SK-N-SH (cell line): ENCODE results near the gene AGBL5. TPM values are rescaled to one million over a fixed set of nuclear protein-coding genes. Genes with fewer than 3 reads are reported as not detected.

Experiments
- CTCF ChIA-PET: fragments of 300-600, 350-600 bp; formaldehyde crosslinking; extraction: SDS; loops from one replicate; lab custom pipeline; 2021; lab: Yijun Ruan, JAX
- POLR2A ChIA-PET: fragments of 350-600 bp; sonication (Branson Sonifier 250); formaldehyde crosslinking; extraction: SDS; loops from one replicate; lab custom pipeline; 2020; ENCODE audit warnings: antibody characterized with exemption, inconsistent platforms; lab: Yijun Ruan, JAX
- DNase-seq: peaks from one replicate; pipeline ENCODE4 v3.0.0; 2012
- H2AFZ ChIP-seq: fragments of 200-600 bp; sonication (generic); 2 replicates; pipeline ENCODE4 v1.8.1; 2016; ENCODE audit warnings: antibody characterized with exemption, mild to moderate bottlenecking, low read depth
- H3F3A ChIP-seq: fragments of 200-600 bp; sonication (generic); replicated peaks from 2 replicates; pipeline ENCODE3; 2016; ENCODE audit warnings: antibody characterized with exemption, mild to moderate bottlenecking; ENCODE audit not compliant: insufficient read depth
- H3K27ac ChIP-seq, 2 experiments: fragments of 200-500 bp in 1 of 2; fragments of 200-600 bp in 1 of 2; sonication (Bioruptor generic) in 1 of 2; sonication (generic), shearing (Covaris generic) in 1 of 2; 2 replicates each; pipeline versions ENCODE4 v1.5.1 to v1.6.1; 2014 to 2016; ENCODE audit warnings: low read depth in 2 of 2, inconsistent platforms in 1 of 2, low read length in 1 of 2, mild to moderate bottlenecking in 1 of 2, mixed read lengths in 1 of 2
- H3K27me3 ChIP-seq: fragments of 200-600 bp; sonication (generic), shearing (Covaris generic); 2 replicates; pipeline ENCODE4 v1.6.1; 2016; ENCODE audit warnings: mixed run types; ENCODE audit not compliant: insufficient read depth
- H3K36me3 ChIP-seq, 2 experiments: fragments of 200-500 bp in 1 of 2; fragments of 200-600 bp in 1 of 2; sonication (Bioruptor generic) in 1 of 2; sonication (generic) in 1 of 2; replicated peaks in 1 of 2; 2 replicates each; pipeline versions ENCODE3 to v1.5.1; 2014 to 2016; ENCODE audit warnings: low read length in 1 of 2, mild to moderate bottlenecking in 1 of 2; ENCODE audit not compliant: insufficient read depth in 2 of 2, control insufficient read depth in 1 of 2
- H3K4me1 ChIP-seq, 2 experiments: fragments of 200-500 bp in 1 of 2; fragments of 200-600 bp in 1 of 2; sonication (Bioruptor generic) in 1 of 2; sonication (generic), shearing (Covaris generic) in 1 of 2; 2 replicates each; pipeline versions ENCODE4 v1.5.1 to v1.6.1; 2014 to 2016; ENCODE audit warnings: low read depth in 1 of 2, low read length in 1 of 2, mixed run types in 1 of 2; ENCODE audit not compliant: insufficient read depth in 2 of 2, control insufficient read depth in 1 of 2
- H3K4me2 ChIP-seq: fragments of 200-600 bp; sonication (generic), shearing (Covaris generic); 2 replicates; pipeline ENCODE4 v1.6.1; 2017; ENCODE audit warnings: mixed run types
- H3K4me3 ChIP-seq, 2 experiments: fragments of 200-500 bp in 1 of 2; fragments of 200-600 bp in 1 of 2; sonication (Bioruptor generic) in 1 of 2; sonication (generic), shearing (Covaris generic) in 1 of 2; 2 replicates each; pipeline versions ENCODE4 v1.5.1 to v1.8.1; 2014 to 2016; ENCODE audit warnings: low read depth in 2 of 2, inconsistent platforms in 1 of 2, low read length in 1 of 2, mild to moderate bottlenecking in 1 of 2, mixed read lengths in 1 of 2, moderate library complexity in 1 of 2
- H3K79me2 ChIP-seq: fragments of 200-600 bp; sonication (generic); 2 replicates; pipeline ENCODE4 v1.8.1; 2017; ENCODE audit warnings: mild to moderate bottlenecking; ENCODE audit not compliant: insufficient read depth
- H3K9ac ChIP-seq: fragments of 200-600 bp; sonication (generic); 2 replicates; pipeline ENCODE4 v1.6.1; 2017; ENCODE audit warnings: mixed run types
- H3K9me2 ChIP-seq: fragments of 200-600 bp; sonication (generic); 2 replicates; pipeline ENCODE4 v1.6.1; 2017; ENCODE audit warnings: mixed run types
- H3K9me3 ChIP-seq: fragments of 200-600 bp; sonication (generic); 2 replicates; pipeline ENCODE4 v1.6.1; 2017; ENCODE audit warnings: mixed run types, mild to moderate bottlenecking, moderate library complexity
- H4K20me1 ChIP-seq: fragments of 200-600 bp; sonication (generic); 2 replicates; pipeline ENCODE4 v1.6.1; 2017; ENCODE audit warnings: mild to moderate bottlenecking, mixed run types; ENCODE audit not compliant: insufficient read depth
- CHD2 ChIP-seq: fragments of 150-350 bp; IDR thresholded peaks from 2 replicates; pipeline ENCODE4 v1.6.1; 2018; ENCODE audit warnings: low read length; ENCODE audit not compliant: partially characterized antibody
- ELF1 ChIP-seq: IDR thresholded peaks from 2 replicates; pipeline ENCODE4 v1.4.0; 2012
- EP300 ChIP-seq, 2 experiments: IDR thresholded peaks; 2 replicates each; pipeline versions ENCODE4 v1.4.0 to v1.6.1; 2012; ENCODE audit warnings: borderline replicate concordance in 1 of 2, low read depth in 1 of 2, low read length in 1 of 2
- FOSL2 ChIP-seq: IDR thresholded peaks from 2 replicates; pipeline ENCODE4 v1.4.0; 2012; ENCODE audit warnings: low read depth, mild to moderate bottlenecking, moderate library complexity, borderline replicate concordance
- FOXJ3 ChIP-seq: sonication (generic); formaldehyde crosslinking; IDR thresholded peaks from 2 replicates; pipeline ENCODE4 v1.5.1; 2020; ENCODE audit warnings: mild to moderate bottlenecking, missing genetic modification reagents
- FOXM1 ChIP-seq: IDR thresholded peaks from 2 replicates; pipeline ENCODE4 v1.4.0; 2012; ENCODE audit warnings: low read depth, mild to moderate bottlenecking
- GABPA ChIP-seq: IDR thresholded peaks from 2 replicates; pipeline ENCODE4 v1.4.0; 2012; ENCODE audit warnings: low read depth, mild to moderate bottlenecking
- MXI1 ChIP-seq: IDR thresholded peaks from 2 replicates; pipeline ENCODE4 v1.6.1; 2012; ENCODE audit warnings: mild to moderate bottlenecking, low read depth, low read length, improper control_type of control experiment
- NRF1 ChIP-seq: IDR thresholded peaks from 2 replicates; pipeline ENCODE4 v1.6.1; 2012; ENCODE audit warnings: low read depth, mild to moderate bottlenecking, low read length
- PBX3 ChIP-seq: IDR thresholded peaks from 2 replicates; pipeline ENCODE4; 2012
- POLR2AphosphoS5 ChIP-seq: IDR thresholded peaks from 2 replicates; pipeline ENCODE4 v1.6.1; 2012; ENCODE audit warnings: low read depth, low read length
- RAD21 ChIP-seq: IDR thresholded peaks from 2 replicates; pipeline ENCODE4 v1.6.1; 2012; ENCODE audit warnings: mild to moderate bottlenecking, low read length
- RCOR1 ChIP-seq: fragments of 150-350 bp; IDR thresholded peaks from 2 replicates; pipeline ENCODE4 v1.6.1; 2017; ENCODE audit warnings: antibody characterized with exemption, low read length
- RFX5 ChIP-seq: IDR thresholded peaks from 2 replicates; pipeline ENCODE4 v1.6.1; 2012; ENCODE audit warnings: mild to moderate bottlenecking, improper control_type of control experiment, low read length
- RXRA ChIP-seq: IDR thresholded peaks from 2 replicates; pipeline ENCODE4 v1.4.0; 2012; ENCODE audit warnings: low read depth, mild to moderate bottlenecking, borderline replicate concordance
- SIN3A ChIP-seq: IDR thresholded peaks from 2 replicates; pipeline ENCODE4 v1.6.1; 2012; ENCODE audit warnings: low read depth, mild to moderate bottlenecking, low read length, moderate library complexity, borderline replicate concordance
- SMC3 ChIP-seq: IDR thresholded peaks from 2 replicates; pipeline ENCODE4 v1.6.1; 2012; ENCODE audit warnings: low read depth, low read length, improper control_type of control experiment
- TAF1 ChIP-seq: IDR thresholded peaks from 2 replicates; pipeline ENCODE4 v1.6.1; 2012; ENCODE audit warnings: low read depth, mild to moderate bottlenecking, low read length, moderate library complexity, borderline replicate concordance
- TCF12 ChIP-seq: IDR thresholded peaks from 2 replicates; pipeline ENCODE4 v1.4.0; 2012
- USF2 ChIP-seq: fragments of 150-350 bp; IDR thresholded peaks from 2 replicates; pipeline ENCODE4 v1.6.1; 2017; ENCODE audit warnings: antibody characterized with exemption, low read length, low read depth, borderline replicate concordance
- ZBTB33 ChIP-seq: IDR thresholded peaks from 2 replicates; pipeline ENCODE4 v1.4.0; 2012; ENCODE audit warnings: low read depth, borderline replicate concordance
- WGBS: methylation state at CpG from one replicate; pipeline ENCODE4 v1.1.6; 2017; ENCODE audit warnings: low lambda C conversion rate; 5-methylcytosine and 5-hydroxymethylcytosine counted together
- polyA plus RNA-seq, 3 experiments: library from polyadenylated mRNA; depleted of rRNA; stranded (reverse); fragments of >200 nt; gene quantifications; 2 replicates each; pipeline ENCODE4 v1.2.3, GENCODE V29; 2012
- TF ChIP-seq, protein P1 (sequence below): IDR thresholded peaks from 2 replicates; pipeline ENCODE4 v1.4.0; 2012; ENCODE audit warnings: low read depth

AGBL5 gene
- polyA plus RNA-seq, 1 of the 3 experiments (the other 2 are of a cell fraction), result 45.5 TPM

DNA sequence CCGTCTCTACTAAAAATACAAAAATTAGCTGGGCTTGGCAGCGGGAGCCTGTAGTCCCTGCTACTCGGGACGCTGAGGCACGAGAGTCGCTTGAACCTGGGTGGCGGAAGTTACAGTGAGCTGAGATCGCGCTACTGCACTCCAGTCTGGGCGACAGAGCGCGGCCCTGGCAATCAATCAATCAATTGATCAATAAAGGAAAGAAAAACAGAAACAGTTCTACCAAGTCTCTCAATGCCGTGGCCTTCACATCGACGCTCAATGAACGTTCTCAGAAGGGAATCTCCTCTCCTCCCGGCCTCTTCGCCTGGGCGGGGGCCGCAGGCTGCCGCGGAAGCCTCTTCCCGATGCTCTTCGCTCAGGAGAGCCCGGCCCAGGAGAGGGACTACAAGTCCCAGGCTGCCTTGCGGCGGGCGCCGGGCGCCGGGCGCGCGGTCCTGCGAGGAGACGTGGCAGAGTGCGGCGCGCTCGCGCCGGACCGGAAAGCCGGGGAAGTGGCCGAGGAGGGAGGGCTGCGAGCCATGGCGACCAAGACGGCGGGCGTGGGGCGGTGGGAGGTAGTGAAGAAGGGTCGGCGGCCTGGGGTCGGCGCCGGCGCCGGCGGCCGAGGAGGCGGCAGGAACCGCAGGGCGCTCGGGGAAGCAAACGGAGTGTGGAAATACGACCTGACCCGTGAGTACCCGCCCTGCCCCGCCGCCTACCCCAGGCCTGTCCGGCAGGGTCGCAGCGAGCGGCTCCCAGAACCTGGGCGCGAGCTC is 18.8 kb upstream of the AGBL5 start, which contains the start of gene TMEM214:
Gene TMEM214 (plus strand): TSS at position 471 of the 758 bp plus-strand sequence. CDS start 51 bp downstream, at position 522.
- DNase-seq, result peak; percentile 99
- POLR2A ChIA-PET, result interaction anchor here (1.2 to 3.0 kb wide), 5 partner anchors 10 to 54 kb away, joined by 3 to 16 read pairs (median 6); partner anchors contain the start of genes AGBL5, KHK and OST4
- no peaks in the 10 kb centered on the region for H3K27me3 ChIP-seq
- H3K4me2 ChIP-seq, result peak within 1 kb of the TSS; percentile 98
- peaks cover 8 to 17% of the 10 kb centered on the region in 2 experiments; a peak in 3 of 4 replicates for H3K4me1 ChIP-seq
- peak within 1 kb of the TSS; percentile 92 for H3K9ac ChIP-seq
- under 1% methylated on average over 49 of the region's 76 CpGs for WGBS
- TF ChIP-seq GABPA, result peak; percentile 54; the same call in 1 of the 2 replicates
- peak; percentile 76 for TF ChIP-seq TAF1
- TF ChIP-seq SMC3, result no peak
- no peak for TF ChIP-seq RAD21
- TF ChIP-seq ZBTB33, result peak; percentile 45
- TF ChIP-seq POLR2AphosphoS5, result peak; percentile 85
- TF ChIP-seq NRF1, result peak; percentile 54
- 0 out of 2 replicates have a peak, but pooled peaks have one; percentile 55 for TF ChIP-seq RCOR1
- no peak for TF ChIP-seq FOXJ3 (CRISPR knock-in tag)
- TF ChIP-seq FOSL2, result no peak
- no peak for TF ChIP-seq RXRA
- TF ChIP-seq FOXM1, result no peak
- 0 out of 2 replicates have a peak, but pooled peaks have one; percentile 36 for TF ChIP-seq PBX3
- TF ChIP-seq ELF1, result peak; percentile 62
- TF ChIP-seq USF2, result no peak
- TF ChIP-seq, protein P1, sequence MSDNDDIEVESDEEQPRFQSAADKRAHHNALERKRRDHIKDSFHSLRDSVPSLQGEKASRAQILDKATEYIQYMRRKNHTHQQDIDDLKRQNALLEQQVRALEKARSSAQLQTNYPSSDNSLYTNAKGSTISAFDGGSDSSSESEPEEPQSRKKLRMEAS, result no peak
- no peak for TF ChIP-seq TCF12
- TF ChIP-seq RFX5, result no peak
- peak; percentile 96 for TF ChIP-seq MXI1
- TF ChIP-seq CHD2, result peak; percentile 91
- no peak for TF ChIP-seq EP300 (IDR thresholded peaks at IDR 0.05; ENCODE audit: borderline replicate concordance in 1 of 2, low read depth in 1 of 2, low read length in 1 of 2)
- peak; percentile 90; the same call in 1 of the 2 replicates for TF ChIP-seq SIN3A
- TF ChIP-seq, all 33 proteins: peak for 11
- peak within 1 kb of the TSS; percentile 95 for H2AFZ ChIP-seq
- no peaks in the 10 kb centered on the region for H3F3A ChIP-seq
- peaks cover 60% of the 10 kb centered on the region for H3K79me2 ChIP-seq
- H3K9me3 ChIP-seq, result no peaks in the 10 kb centered on the region
- peak within 1 kb of the TSS; percentile 87 to 95 for H3K4me3 ChIP-seq
- peaks cover 28 to 32% of the 10 kb centered on the region in 2 experiments for H3K36me3 ChIP-seq
- peak within 1 kb of the TSS; percentile 54 to 75; a peak in 2 of 4 replicates for H3K27ac ChIP-seq
- no peaks in the 10 kb centered on the region for H3K9me2 ChIP-seq
- H4K20me1 ChIP-seq, result no peaks in the 10 kb centered on the region; the same call in 1 of the 2 replicates
- CTCF ChIA-PET, result interaction anchor here (1.0 to 33.3 kb wide), 12 partner anchors 10 to 247 kb away, joined by 3 to 1017 read pairs (median 6); partner anchors contain the start of genes AGBL5, EMILIN1, KHK and MAPRE3
